B cell (primary cell): Measurements from ENCODE around the gene CHAMP1.
"Not testable (repeated sequence)": the region's sequence is repeated elsewhere in the genome, so short reads cannot be mapped to it uniquely, and the experiment has no call there.

Experiments
- CTCF ChIP-seq: fragments of 200-600 bp; IDR thresholded peaks from one replicate; pipeline ENCODE4 v1.8.0; 2022; ENCODE audit warnings: antibody characterized with exemption, mild to moderate bottlenecking
- EZH2 ChIP-seq: IDR thresholded peaks from 2 replicates; pipeline ENCODE4 v1.6.1; 2012; ENCODE audit warnings: borderline replicate concordance, low read depth, mild to moderate bottlenecking, moderate library complexity, low read length; ENCODE audit not compliant: insufficient read depth, poor library complexity, severe bottlenecking

- not testable (repeated sequence) for TF ChIP-seq CTCF, EZH2
Measured at GRCh38 chr13:114353382-114353781, 39.1 kb downstream of the CHAMP1 start.
